SJCRH30 (cell line): ENCODE measurements around the gene TM7SF2. TPM values are rescaled to one million over a fixed set of nuclear protein-coding genes. Genes with fewer than 3 reads are reported as not detected.

Experiments used
- DNase-seq, 2 experiments: peaks; one replicate each; pipeline ENCODE4 v3.0.0-alpha.2; 2015 to 2020
- H3K27ac ChIP-seq: fragments of 250-450 bp; sonication (Bioruptor Pico); 2 replicates; pipeline ENCODE4 v1.5.1; 2020; ENCODE audit warnings: mild to moderate bottlenecking, moderate library complexity
- H3K27me3 ChIP-seq: fragments of 250-450 bp; sonication (Bioruptor Pico); 2 replicates; pipeline ENCODE4 v1.5.1; 2020; ENCODE audit warnings: mild to moderate bottlenecking, moderate library complexity
- H3K36me3 ChIP-seq: fragments of 250-450 bp; sonication (Bioruptor Pico); 2 replicates; pipeline ENCODE4 v1.5.1; 2020; ENCODE audit warnings: mild to moderate bottlenecking, moderate library complexity
- H3K4me1 ChIP-seq: fragments of 250-450 bp; sonication (Bioruptor Pico); 2 replicates; pipeline ENCODE4 v1.5.1; 2020; ENCODE audit warnings: mild to moderate bottlenecking, moderate library complexity
- H3K4me3 ChIP-seq: fragments of 250-450 bp; sonication (Bioruptor Pico); 2 replicates; pipeline ENCODE4 v1.5.1; 2020; ENCODE audit warnings: mild to moderate bottlenecking, moderate library complexity
- H3K9me3 ChIP-seq: fragments of 250-450 bp; sonication (Bioruptor Pico); replicated peaks from 2 replicates; pipeline ENCODE4 v1.5.1; 2020; ENCODE audit warnings: mild to moderate bottlenecking, moderate library complexity
- total RNA-seq: library from RNA; depleted of rRNA; stranded (reverse); fragments of >200 nt; shearing (Covaris generic); gene quantifications from 2 replicates; pipeline ENCODE4 v1.2.3, GENCODE V29; 2014; rRNA removed

The TM7SF2 gene
- total RNA-seq, 1 experiment from 2014 or later: 3.7 TPM

GRCh38 chr11:65160643-65161042 lies 49.0 kb downstream of the TM7SF2 start:
- no peaks in the 10 kb centered on the region for H3K36me3 ChIP-seq
- DNase-seq: no peak
- no peaks in the 10 kb centered on the region for H3K9me3 ChIP-seq
- H3K27ac ChIP-seq: no peak overlapping the region
- no peaks in the 10 kb centered on the region for H3K27me3 ChIP-seq
- H3K4me3 ChIP-seq: no peak overlapping the region
- no peaks in the 10 kb centered on the region; the same call in 1 of the 2 replicates for H3K4me1 ChIP-seq

GRCh38 chr11:65163684-65164083 lies 52.0 kb downstream of the TM7SF2 start:
- H3K9me3 ChIP-seq: no peaks in the 10 kb centered on the region
- H3K27me3 ChIP-seq: no peaks in the 10 kb centered on the region
- DNase-seq: no peak
- peaks cover 9% of the 10 kb centered on the region; the same call in 1 of the 2 replicates for H3K4me1 ChIP-seq
- H3K36me3 ChIP-seq: no peaks in the 10 kb centered on the region
- no peak overlapping the region for H3K27ac ChIP-seq
- no peak overlapping the region for H3K4me3 ChIP-seq

Other genes starting within 250 kb of the TM7SF2 start
- 43.4 and 45.0 TPM in 2 replicates for gene EHD1, start 233.3 kb upstream of the TM7SF2 start, total RNA-seq
- 6.2 and 7.4 TPM in 2 replicates for gene ATG2A, start 194.7 kb upstream of the TM7SF2 start, total RNA-seq
- gene PPP2R5B, start 187.2 kb upstream of the TM7SF2 start, total RNA-seq: 4.7 and 6.4 TPM in 2 replicates
- gene GPHA2, start 176.0 kb upstream of the TM7SF2 start, total RNA-seq: not detected in 2 replicates
- not detected in 2 replicates for gene MAJIN, start 139.8 kb upstream of the TM7SF2 start, total RNA-seq
- gene BATF2, start 114.9 kb upstream of the TM7SF2 start, total RNA-seq: 0.43 and 0.51 TPM in 2 replicates
- 80.9 and 94.8 TPM in 2 replicates for gene ARL2, start 97.7 kb upstream of the TM7SF2 start, total RNA-seq
- gene SNX15, start 84.4 kb upstream of the TM7SF2 start, total RNA-seq: 13.8 and 14.8 TPM in 2 replicates
- 15.0 TPM in 2 replicates for gene SAC3D1, start 70.7 kb upstream of the TM7SF2 start, total RNA-seq
- gene NAALADL1, start 53.3 kb upstream of the TM7SF2 start, total RNA-seq: not detected in 2 replicates
- gene CDCA5, start 27.8 kb upstream of the TM7SF2 start, total RNA-seq: 80.6 and 87.3 TPM in 2 replicates
- gene ZFPL1, start 27.6 kb upstream of the TM7SF2 start, total RNA-seq: 17.6 and 19.2 TPM in 2 replicates
- 59.6 and 86.6 TPM in 2 replicates for gene VPS51, start 15.7 kb upstream of the TM7SF2 start, total RNA-seq
- 8.3 and 9.4 TPM in 2 replicates for gene ZNHIT2, start 5.8 kb downstream of the TM7SF2 start, total RNA-seq
- gene FAU, start 10.3 kb downstream of the TM7SF2 start, total RNA-seq: 281 and 356 TPM in 2 replicates
- 51.5 and 58.9 TPM in 2 replicates for gene MRPL49, start 10.4 kb downstream of the TM7SF2 start, total RNA-seq
- gene SYVN1, start 22.6 kb downstream of the TM7SF2 start, total RNA-seq: 7.8 and 8.4 TPM in 2 replicates
- 0.18 TPM in 1 of 2 replicates, not detected in the other for gene SPDYC, start 58.4 kb downstream of the TM7SF2 start, total RNA-seq
- gene CAPN1, start 70.1 kb downstream of the TM7SF2 start, total RNA-seq: 41.1 and 49.4 TPM in 2 replicates
- gene POLA2, start 150.1 kb downstream of the TM7SF2 start, total RNA-seq: 47.2 and 54.6 TPM in 2 replicates
- gene CDC42EP2, start 203.0 kb downstream of the TM7SF2 start, total RNA-seq: 5.6 and 6.0 TPM in 2 replicates
- gene DPF2, start 222.0 kb downstream of the TM7SF2 start, total RNA-seq: 33.0 and 38.0 TPM in 2 replicates
- gene TIGD3, start 242.9 kb downstream of the TM7SF2 start, total RNA-seq: 0.53 and 0.71 TPM in 2 replicates